ENCODE results near the gene DGKZ. TPM values are rescaled to one million over a fixed set of nuclear protein-coding genes. Genes with fewer than 3 reads are reported as not detected.
"Not testable (repeated sequence)": the region's sequence is repeated elsewhere in the genome, so short reads cannot be mapped to it uniquely, and the experiment has no call there.

DGKZ gene
- total and polyA plus RNA-seq, 10 of the 15 experiments (the other 5 are each of a cell fraction or from before 2014, with no cell fraction given): 0.50 to 78.4 (median 39.5) TPM

GRCh38 chr11:46372086-46372485 lies 24.8 kb downstream of the DGKZ start:
- SMC1A ChIA-PET (ENCODE audit: uncharacterized antibody, unreplicated experiment): no interaction called here
- Histone ChIP-seq H3K27me3 (replicated peaks in 1 of 2; ENCODE audit: control insufficient read depth in 2 of 2, insufficient read depth in 2 of 2, low read length in 1 of 2) (no peaks in the 10 kb centered on the region), H3K36me3 (ENCODE audit: control insufficient read depth in 2 of 2, insufficient read depth in 2 of 2, low read length in 1 of 2) (peaks cover 13 to 36% of the 10 kb centered on the region in 2 experiments; a peak in 3 of 4 replicates), H3K79me2 (ENCODE audit: control insufficient read depth, insufficient read depth, low read length) (no peaks in the 10 kb centered on the region), H3K4me2 (ENCODE audit: control insufficient read depth, insufficient read depth) (no peak overlapping the region), H3K9ac (ENCODE audit: control insufficient read depth, insufficient read depth, low read length) (no peak overlapping the region), H4K20me1 (ENCODE audit: control insufficient read depth, insufficient read depth) (no peaks in the 10 kb centered on the region), H3K27ac (ENCODE audit: control insufficient read depth, insufficient read depth) (no peak overlapping the region), H3K4me3 (no peak overlapping the region), H2AFZ (ENCODE audit: control insufficient read depth, low read depth, low read length) (no peak overlapping the region), H3K4me1 (ENCODE audit: control insufficient read depth, insufficient read depth, low read length) (no peaks in the 10 kb centered on the region), H3K9me3 (replicated peaks; ENCODE audit: control insufficient read depth, insufficient read depth, low read length) (no peaks in the 10 kb centered on the region)
- 89% methylated on average over 10 of the region's 10 CpGs for WGBS (ENCODE audit: insufficient coverage, insufficient replicate concordance, low lambda C conversion rate, missing lambda C conversion rate)
- CTCF ChIA-PET: interaction anchor here (15.2 kb wide), 1 partner anchor 20 kb away, joined by 423 read pairs; the partner anchor contains the start of gene DGKZ
- intact Hi-C loops (cut with micrococcal nuclease; ENCODE audit: unreplicated experiment): no loop called here
- TF ChIP-seq REST (IDR thresholded peaks at IDR 0.05; ENCODE audit: low read depth, low read length) (no peak), USF2 (IDR thresholded peaks at IDR 0.05; ENCODE audit: borderline replicate concordance, low read depth, low read length) (no peak)
- TF ChIP-seq, protein P1, sequence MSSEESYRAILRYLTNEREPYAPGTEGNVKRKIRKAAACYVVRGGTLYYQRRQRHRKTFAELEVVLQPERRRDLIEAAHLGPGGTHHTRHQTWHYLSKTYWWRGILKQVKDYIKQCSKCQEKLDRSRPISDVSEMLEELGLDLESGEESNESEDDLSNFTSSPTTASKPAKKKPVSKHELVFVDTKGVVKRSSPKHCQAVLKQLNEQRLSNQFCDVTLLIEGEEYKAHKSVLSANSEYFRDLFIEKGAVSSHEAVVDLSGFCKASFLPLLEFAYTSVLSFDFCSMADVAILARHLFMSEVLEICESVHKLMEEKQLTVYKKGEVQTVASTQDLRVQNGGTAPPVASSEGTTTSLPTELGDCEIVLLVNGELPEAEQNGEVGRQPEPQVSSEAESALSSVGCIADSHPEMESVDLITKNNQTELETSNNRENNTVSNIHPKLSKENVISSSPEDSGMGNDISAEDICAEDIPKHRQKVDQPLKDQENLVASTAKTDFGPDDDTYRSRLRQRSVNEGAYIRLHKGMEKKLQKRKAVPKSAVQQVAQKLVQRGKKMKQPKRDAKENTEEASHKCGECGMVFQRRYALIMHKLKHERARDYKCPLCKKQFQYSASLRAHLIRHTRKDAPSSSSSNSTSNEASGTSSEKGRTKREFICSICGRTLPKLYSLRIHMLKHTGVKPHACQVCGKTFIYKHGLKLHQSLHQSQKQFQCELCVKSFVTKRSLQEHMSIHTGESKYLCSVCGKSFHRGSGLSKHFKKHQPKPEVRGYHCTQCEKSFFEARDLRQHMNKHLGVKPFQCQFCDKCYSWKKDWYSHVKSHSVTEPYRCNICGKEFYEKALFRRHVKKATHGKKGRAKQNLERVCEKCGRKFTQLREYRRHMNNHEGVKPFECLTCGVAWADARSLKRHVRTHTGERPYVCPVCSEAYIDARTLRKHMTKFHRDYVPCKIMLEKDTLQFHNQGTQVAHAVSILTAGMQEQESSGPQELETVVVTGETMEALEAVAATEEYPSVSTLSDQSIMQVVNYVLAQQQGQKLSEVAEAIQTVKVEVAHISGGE (CRISPR knock-in tag; IDR thresholded peaks at IDR 0.05): no peak
- no TSS peak for BruUV-seq (replicated peaks)
- RAD21 ChIA-PET (ENCODE audit: unreplicated experiment): no interaction called here
- ATAC-seq: no peak
- no peak for DNase-seq (ENCODE audit: low read depth, low spot score)
- POLR2A ChIA-PET: interaction anchor here (0.6 kb wide), 1 partner anchor 145 kb away, joined by 3 read pairs; no protein-coding TSS in a partner anchor
- in situ Hi-C loops (cut with MboI): no loop called here
- no peak for FAIRE-seq

DNA sequence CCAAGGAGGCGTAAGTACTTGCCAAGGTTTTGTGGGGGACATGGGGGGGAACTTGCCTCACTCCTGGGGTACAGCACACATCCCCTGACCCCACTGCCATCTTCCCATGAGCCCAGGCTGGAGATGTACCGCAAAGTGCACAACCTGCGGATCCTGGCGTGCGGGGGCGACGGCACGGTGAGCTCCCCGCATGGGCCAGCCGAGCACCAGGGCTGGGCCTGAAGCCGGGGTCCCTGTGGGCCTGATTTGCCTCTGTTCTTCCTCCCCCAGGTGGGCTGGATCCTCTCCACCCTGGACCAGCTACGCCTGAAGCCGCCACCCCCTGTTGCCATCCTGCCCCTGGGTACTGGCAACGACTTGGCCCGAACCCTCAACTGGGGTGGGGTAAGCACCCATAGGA lies 25.2 kb downstream of the DGKZ start:
- SMC1A ChIA-PET (ENCODE audit: uncharacterized antibody, unreplicated experiment); intact Hi-C loops (cut with micrococcal nuclease; ENCODE audit: unreplicated experiment); H3K9me3 ChIP-seq (replicated peaks; ENCODE audit: control insufficient read depth, insufficient read depth, low read length); BruUV-seq (replicated peaks); DNase-seq (ENCODE audit: low read depth, low spot score); H3K4me2 ChIP-seq (ENCODE audit: control insufficient read depth, insufficient read depth); H3K27ac ChIP-seq (ENCODE audit: control insufficient read depth, insufficient read depth); FAIRE-seq; in situ Hi-C loops (cut with MboI); H3K4me3 ChIP-seq; H3K27me3 ChIP-seq (replicated peaks in 1 of 2; ENCODE audit: control insufficient read depth in 2 of 2, insufficient read depth in 2 of 2, low read length in 1 of 2); H3K4me1 ChIP-seq (ENCODE audit: control insufficient read depth, insufficient read depth, low read length); ATAC-seq; H3K9ac ChIP-seq (ENCODE audit: control insufficient read depth, insufficient read depth, low read length); RAD21 ChIA-PET (ENCODE audit: unreplicated experiment); H4K20me1 ChIP-seq (ENCODE audit: control insufficient read depth, insufficient read depth); H3K79me2 ChIP-seq (ENCODE audit: control insufficient read depth, insufficient read depth, low read length); H2AFZ ChIP-seq (ENCODE audit: control insufficient read depth, low read depth, low read length): not testable (repeated sequence)
- H3K36me3 ChIP-seq (ENCODE audit: control insufficient read depth in 2 of 2, insufficient read depth in 2 of 2, low read length in 1 of 2): peaks cover 13 to 36% of the 10 kb centered on the region in 2 experiments; a peak in 3 of 4 replicates
- POLR2A ChIA-PET: interaction anchor here (0.6 kb wide), 1 partner anchor 144 kb away, joined by 3 read pairs; no protein-coding TSS in a partner anchor
- CTCF ChIA-PET: interaction anchor here (15.2 kb wide), 1 partner anchor 21 kb away, joined by 423 read pairs; the partner anchor contains the start of gene DGKZ
- 94% methylated on average over 15 of the region's 15 CpGs for WGBS (ENCODE audit: insufficient coverage, insufficient replicate concordance, low lambda C conversion rate, missing lambda C conversion rate)

Measured in GM12878 (cell line).